Endothelial cell of umbilical vein (primary cell): Measurements from ENCODE around the gene STEAP4. TPM values are rescaled to one million over a fixed set of nuclear protein-coding genes. Genes with fewer than 3 reads are reported as not detected.

Experiments
- BruUV-seq: library from RNA; stranded (reverse); fragments of 400-500 nt; replicated peaks from 2 replicates; lab custom pipeline; 2021; lab: Mats Ljungman, UMichigan
- CTCF ChIA-PET: fragments of 300-600, 350-600 bp; sonication (Branson Sonifier 250); formaldehyde crosslinking; loops from one replicate; lab custom pipeline; 2021; ENCODE audit warnings: antibody characterized with exemption, inconsistent platforms; lab: Charles Lee
- POLR2A ChIA-PET: fragments of 300-600, 350-600 bp; sonication (Branson Sonifier 250); formaldehyde crosslinking; loops from one replicate; lab custom pipeline; 2021; ENCODE audit warnings: antibody characterized with exemption, inconsistent platforms; lab: Charles Lee
- DNase-seq: peaks from one replicate; pipeline ENCODE4 v3.0.0-alpha.2; 2011; ENCODE audit warnings: low read depth, low spot score
- FAIRE-seq: peaks from 2 replicates; lab custom pipeline; 2011; peaks lifted over from hg19 to GRCh38; lab: Jason Lieb, UNC
- H2AFZ ChIP-seq: 2 replicates; pipeline ENCODE4 v1.6.0; 2012; ENCODE audit warnings: low read depth, low read length, control low read depth, inconsistent platforms
- H3K27ac ChIP-seq: 2 replicates; pipeline ENCODE4 v1.5.1; 2011; ENCODE audit warnings: low read depth, mild to moderate bottlenecking, control low read depth, low read length, moderate library complexity; ENCODE audit not compliant: insufficient read depth
- H3K27me3 ChIP-seq, 2 experiments: 2 replicates each; pipeline versions ENCODE4 v1.6.0 to v1.6.1; 2011; ENCODE audit warnings: low read length in 2 of 2, mixed read lengths in 1 of 2; ENCODE audit not compliant: control insufficient read depth in 2 of 2, insufficient read depth in 2 of 2
- H3K36me3 ChIP-seq, 2 experiments: 2 replicates in 1 of 2; 3 replicates in 1 of 2; pipeline ENCODE4 v1.5.1; 2011; ENCODE audit warnings: low read length in 2 of 2, mild to moderate bottlenecking in 1 of 2, moderate library complexity in 1 of 2; ENCODE audit not compliant: control insufficient read depth in 2 of 2, insufficient read depth in 2 of 2; ENCODE audit errors: extremely low read depth in 1 of 2
- H3K4me1 ChIP-seq: 3 replicates; pipeline ENCODE4 v1.5.1; 2011; ENCODE audit warnings: mild to moderate bottlenecking, low read length; ENCODE audit not compliant: control insufficient read depth, insufficient read depth; ENCODE audit errors: extremely low read depth
- H3K4me2 ChIP-seq: 2 replicates; pipeline ENCODE4 v1.6.1; 2011; ENCODE audit warnings: low read length, control low read depth, mixed read lengths; ENCODE audit not compliant: insufficient read depth
- H3K4me3 ChIP-seq, 3 experiments: fragments of 200-600 bp in 1 of 3; sonication (generic), shearing (Covaris generic) in 1 of 3; replicated peaks in 1 of 3; 2 replicates each; pipeline ENCODE4 v1.5.1; 2011 to 2016; ENCODE audit warnings: control low read depth in 3 of 3, low read length in 3 of 3, mild to moderate bottlenecking in 2 of 3, inconsistent platforms in 1 of 3, low read depth in 1 of 3, moderate library complexity in 1 of 3; ENCODE audit not compliant: insufficient read depth in 1 of 3
- H3K79me2 ChIP-seq: 2 replicates; pipeline ENCODE4 v1.6.0; 2012; ENCODE audit warnings: low read length, inconsistent platforms; ENCODE audit not compliant: control insufficient read depth, insufficient read depth
- H3K9ac ChIP-seq: replicated peaks from 2 replicates; pipeline ENCODE3; 2011; ENCODE audit warnings: low read length, control low read depth; ENCODE audit not compliant: insufficient read depth; ENCODE audit errors: extremely low read depth
- H3K9me1 ChIP-seq: replicated peaks from 3 replicates; pipeline ENCODE4 v1.6.0; 2011; ENCODE audit warnings: mild to moderate bottlenecking, low read length; ENCODE audit not compliant: control insufficient read depth, insufficient read depth; ENCODE audit errors: extremely low read depth
- H3K9me3 ChIP-seq: replicated peaks from 2 replicates; pipeline ENCODE4 v1.5.1; 2012; ENCODE audit warnings: low read length, inconsistent platforms; ENCODE audit not compliant: control insufficient read depth, insufficient read depth
- H4K20me1 ChIP-seq: replicated peaks from 2 replicates; pipeline ENCODE3; 2011; ENCODE audit warnings: mild to moderate bottlenecking, low read length; ENCODE audit not compliant: control insufficient read depth, insufficient read depth; ENCODE audit errors: extremely low read depth
- CTCF ChIP-seq, 2 donors: IDR thresholded peaks; 1 replicate in 1 of 2; 2 replicates in 1 of 2; pipeline ENCODE4 v1.5.1; 2011; ENCODE audit warnings: low read length in 2 of 2, mild to moderate bottlenecking in 2 of 2, moderate library complexity in 2 of 2, control low read depth in 1 of 2, inconsistent platforms in 1 of 2, low read depth in 1 of 2; ENCODE audit not compliant: insufficient read depth in 1 of 2; ENCODE audit errors: extremely low read depth in 1 of 2
- FOS ChIP-seq: IDR thresholded peaks from 2 replicates; pipeline ENCODE4 v1.6.1; 2011; ENCODE audit warnings: mild to moderate bottlenecking, low read length, moderate library complexity, borderline replicate concordance; ENCODE audit not compliant: insufficient read depth
- GATA2 ChIP-seq: IDR thresholded peaks from 2 replicates; pipeline ENCODE4 v1.7.0; 2011; ENCODE audit warnings: low read depth, mild to moderate bottlenecking, moderate library complexity, mixed read lengths, low read length; ENCODE audit not compliant: insufficient read length, insufficient read depth
- JUN ChIP-seq: IDR thresholded peaks from 2 replicates; pipeline ENCODE4 v1.6.1; 2011; ENCODE audit warnings: borderline replicate concordance, low read depth; ENCODE audit not compliant: insufficient read length, insufficient read depth
- dilution Hi-C: fragments of 300-500 bp; cut with MboI; formaldehyde crosslinking; loops from one replicate; pipeline ENCODE4 v1.15.0; 2019; ENCODE audit warnings: low sequenced_read_pairs; ENCODE audit not compliant: extremely low pct_ligation_motif_present
- intact Hi-C: fragments of 100-400 bp; cut with micrococcal nuclease; formaldehyde crosslinking; loops from one replicate; pipeline ENCODE4 v1.10.0; 2022
- polyA plus RNA-seq, 4 experiments: library from polyadenylated mRNA; depleted of rRNA in 3 of 4; stranded (reverse) in 3 of 4; unstranded in 1 of 4; fragments of >200 nt; gene quantifications; 2 replicates each; pipeline versions ENCODE4 v1.2.1 to v1.2.3, GENCODE V29; 2011 to 2012; ENCODE audit warnings: missing spikeins in 1 of 4
- total RNA-seq: library from RNA; stranded (reverse); gene quantifications from 2 replicates; pipeline ENCODE4 v1.2.3, GENCODE V29; 2021

Gene STEAP4
- total and polyA plus RNA-seq, 2 donors (not counting 3 experiments of a cell fraction or from before 2014, with no cell fraction given), result not detected

- no peak overlapping the region for H3K4me2 ChIP-seq
- POLR2A ChIA-PET, result no interaction called here
- DNase-seq, result peak; percentile 75
Observed at GRCh38 chr7:88243345-88243909, 63.3 kb downstream of the STEAP4 start.

More at GRCh38 chr7:88243345-88243909, 63.3 kb downstream of the STEAP4 start:
- peaks cover 0 to 2% of the 10 kb centered on the region in 2 experiments for H3K27me3 ChIP-seq
- BruUV-seq, result no TSS peak
- H3K9me3 ChIP-seq, result no peaks in the 10 kb centered on the region
- H2AFZ ChIP-seq, result peak overlapping the region; percentile 44
- H3K9ac ChIP-seq, result no peak overlapping the region
- H3K4me1 ChIP-seq, result no peaks in the 10 kb centered on the region
- no peak overlapping the region for H3K27ac ChIP-seq
- H3K36me3 ChIP-seq, result no peaks in the 10 kb centered on the region
- dilution Hi-C loops (no loop called here), intact Hi-C loops (loop anchor here (1.0 to 10.0 kb wide), 5 partner anchors 114 to 1871 kb away; no protein-coding TSS in a partner anchor)
- CTCF ChIA-PET, result interaction anchor here (0.8 to 4.0 kb wide), 26 partner anchors 9 to 1909 kb away, joined by 3 to 56 read pairs (median 4); partner anchors contain the start of gene SRI
- no peaks in the 10 kb centered on the region for H4K20me1 ChIP-seq
- no peak for FAIRE-seq
- H3K4me3 ChIP-seq, result no peak overlapping the region
- H3K9me1 ChIP-seq, result no peaks in the 10 kb centered on the region
- TF ChIP-seq GATA2, result no peak
- no peak for TF ChIP-seq FOS
- no peak for TF ChIP-seq JUN
- TF ChIP-seq CTCF (IDR thresholded peaks at IDR 0.05; ENCODE audit: extremely low read depth in 1 of 2, insufficient read depth in 1 of 2, low read depth in 1 of 2, low read length in 2 of 2), result peak; percentile 46 to 52
- no peaks in the 10 kb centered on the region for H3K79me2 ChIP-seq
